ENCODE data around the gene DISC1.
A peak's percentile ranks its signal among the peaks of the same experiment; 100 is the strongest.

Gene DISC1

GRCh38 chr1:232046451-232047306, 420.1 kb downstream of the DISC1 start:
- no peak for DNase-seq (ENCODE audit: low read depth)
- no peak overlapping the region for H3K4me3 ChIP-seq (ENCODE audit: low read depth, low read length)
- TF ChIP-seq CTCF (conservative IDR thresholded peaks at IDR 0.05; ENCODE audit: low read depth, low read length) = no peak

DNA sequence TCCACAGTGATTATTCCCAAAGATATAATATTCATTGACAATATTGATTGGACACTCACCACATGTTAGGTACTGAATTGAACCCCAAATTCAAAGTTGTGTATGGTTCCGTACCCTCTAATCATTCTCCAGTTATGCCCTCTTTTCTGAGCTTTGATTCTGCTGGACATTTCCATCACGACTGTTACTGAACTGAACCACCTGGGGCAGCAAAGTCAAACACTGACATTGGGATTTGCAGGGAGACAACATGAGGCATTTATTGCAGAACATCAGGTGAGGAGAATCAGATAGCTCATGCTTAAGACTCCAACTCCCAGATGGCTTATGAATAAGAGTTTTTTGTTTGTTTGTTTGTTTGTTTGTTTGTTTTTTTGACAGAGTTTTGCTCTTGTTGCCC, 420.9 kb downstream of the DISC1 start:
- TF ChIP-seq CTCF (conservative IDR thresholded peaks at IDR 0.05; ENCODE audit: low read depth, low read length) = peak; percentile 58
- DNase-seq (ENCODE audit: low read depth) = peak; percentile 35

DNA sequence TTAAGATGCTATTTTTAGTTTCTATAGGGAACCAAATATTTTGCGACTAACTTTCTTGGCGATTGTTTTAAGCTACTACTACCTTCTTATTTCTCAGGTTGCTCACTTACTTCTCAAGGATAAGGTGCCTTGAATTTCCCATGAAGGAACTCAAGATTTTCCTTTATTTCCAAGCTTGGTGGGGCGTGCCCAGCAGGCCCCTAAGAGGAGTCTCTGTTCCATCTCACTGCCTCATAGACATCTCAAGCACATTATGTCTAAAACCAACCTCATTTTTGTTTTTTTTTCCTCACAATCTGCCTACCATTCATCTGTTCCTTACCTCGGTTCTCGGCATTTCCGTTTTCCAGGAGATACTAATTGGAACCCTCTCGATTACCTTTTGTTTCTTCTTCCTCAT, 421.9 kb downstream of the DISC1 start:
- no peak overlapping the region for H3K4me3 ChIP-seq (ENCODE audit: low read depth, low read length)
- no peak for DNase-seq (ENCODE audit: low read depth)
- no peak for TF ChIP-seq CTCF (conservative IDR thresholded peaks at IDR 0.05; ENCODE audit: low read depth, low read length)

More for the DNA sequence above, 420.9 kb downstream of the DISC1 start:
- H3K4me3 ChIP-seq (ENCODE audit: low read depth, low read length) = no peak overlapping the region

DNA sequence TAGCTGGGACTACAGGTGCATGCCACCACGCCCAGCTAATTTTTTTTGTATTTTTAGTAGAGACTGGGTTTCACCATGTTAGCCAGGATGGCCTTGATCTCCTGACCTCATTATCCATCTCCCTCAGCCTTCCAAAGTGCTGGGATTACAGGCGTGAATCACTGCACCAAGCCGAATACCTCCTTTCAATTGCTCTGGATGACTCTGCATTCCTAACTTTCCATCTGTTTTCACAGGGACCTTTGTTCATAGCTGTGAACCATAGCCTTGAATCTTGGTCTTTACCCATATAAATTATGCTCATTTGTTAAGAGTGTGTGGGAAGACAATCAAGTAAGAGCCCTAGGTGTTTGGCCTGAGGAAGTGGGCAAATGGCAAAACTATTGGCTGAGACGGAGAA, 422.7 kb downstream of the DISC1 start:
- DNase-seq (ENCODE audit: low read depth) = no peak
- no peak for TF ChIP-seq CTCF (conservative IDR thresholded peaks at IDR 0.05; ENCODE audit: low read depth, low read length)
- H3K4me3 ChIP-seq (ENCODE audit: low read depth, low read length) = no peak overlapping the region

GRCh38 chr1:232057217-232057895, 430.8 kb downstream of the DISC1 start:
- no peak for DNase-seq (ENCODE audit: low read depth)
- TF ChIP-seq CTCF (conservative IDR thresholded peaks at IDR 0.05; ENCODE audit: low read depth, low read length) = no peak
- no peak overlapping the region for H3K4me3 ChIP-seq (ENCODE audit: low read depth, low read length)

DNA sequence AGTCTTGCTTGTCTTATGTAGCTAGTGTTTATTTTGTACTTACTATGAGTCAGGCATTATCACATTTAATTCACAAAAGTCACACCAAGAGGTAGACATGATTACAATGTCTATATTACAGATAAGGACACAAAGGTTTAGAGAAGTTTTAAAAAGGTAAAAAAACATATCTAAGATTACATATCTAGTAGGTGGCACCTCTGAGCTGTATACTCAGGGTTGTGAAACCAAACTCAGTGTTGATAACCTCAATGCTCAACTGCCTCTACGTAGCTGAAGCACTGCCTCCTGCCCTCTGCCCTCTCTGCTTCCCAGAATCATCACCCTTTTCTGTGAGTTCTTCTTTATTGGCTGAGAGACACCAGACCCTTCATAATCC, 431.3 kb downstream of the DISC1 start:
- no peak for DNase-seq (ENCODE audit: low read depth)
- TF ChIP-seq CTCF (conservative IDR thresholded peaks at IDR 0.05; ENCODE audit: low read depth, low read length) = no peak
- H3K4me3 ChIP-seq (ENCODE audit: low read depth, low read length) = no peak overlapping the region
